Urothelium cell line (cell line): ENCODE results near the gene PPM1A.
A peak's percentile ranks its signal among the peaks of the same experiment; 100 is the strongest.

ENCODE experiments used
- DNase-seq: peaks from one replicate; pipeline ENCODE4 v3.0.0; 2011; ENCODE audit warnings: low spot score, mixed read lengths
- FAIRE-seq: peaks from 2 replicates; lab custom pipeline; 2011; peaks lifted over from hg19 to GRCh38; lab: Jason Lieb, UNC

Gene PPM1A

GRCh38 chr14:60248697-60249318, at the start of gene PPM1A:
Gene PPM1A, plus strand, starts transcription at chr14:60249221. Its CDS starts 33,483 bp downstream, at chr14:60282704.
- peak; percentile 100 for FAIRE-seq
- DNase-seq, result peak; percentile 100

GRCh38 chr14:60199321-60199720, 49.7 kb upstream of the PPM1A start:
- peak; percentile 20 for FAIRE-seq

GRCh38 chr14:60204104-60204842, 44.7 kb upstream of the PPM1A start:
- peak; percentile 77 for FAIRE-seq

More at GRCh38 chr14:60199321-60199720, 49.7 kb upstream of the PPM1A start:
- DNase-seq, result no peak

GRCh38 chr14:60204843-60205774, 43.9 kb upstream of the PPM1A start:
- peak; percentile 87 for FAIRE-seq

More at GRCh38 chr14:60204104-60204842, 44.7 kb upstream of the PPM1A start:
- DNase-seq, result no peak

GRCh38 chr14:60206249-60206670, 42.8 kb upstream of the PPM1A start:
- peak; percentile 40 for FAIRE-seq
- DNase-seq, result no peak

More at GRCh38 chr14:60204843-60205774, 43.9 kb upstream of the PPM1A start:
- no peak for DNase-seq

- no peak for DNase-seq
- no peak for FAIRE-seq
Observed at GRCh38 chr14:60206837-60207533, 42.0 kb upstream of the PPM1A start.

- DNase-seq (no peak), FAIRE-seq (no peak)
Observed at GRCh38 chr14:60210703-60211102, 38.3 kb upstream of the PPM1A start.

GRCh38 chr14:60211153-60211552, 37.9 kb upstream of the PPM1A start:
- no peak for FAIRE-seq

GRCh38 chr14:60212503-60213371, 36.3 kb upstream of the PPM1A start:
- FAIRE-seq, result peak; percentile 9
- DNase-seq, result no peak

More at GRCh38 chr14:60211153-60211552, 37.9 kb upstream of the PPM1A start:
- no peak for DNase-seq

- FAIRE-seq, result peak; percentile 70
Observed at GRCh38 chr14:60214003-60214402, 35.0 kb upstream of the PPM1A start.

GRCh38 chr14:60214415-60215126, 34.5 kb upstream of the PPM1A start:
- no peak for FAIRE-seq
- no peak for DNase-seq

More at GRCh38 chr14:60214003-60214402, 35.0 kb upstream of the PPM1A start:
- DNase-seq, result no peak

- FAIRE-seq (peak; percentile 56), DNase-seq (no peak)
Observed at GRCh38 chr14:60215127-60215444, 33.9 kb upstream of the PPM1A start.

- DNase-seq (no peak), FAIRE-seq (peak; percentile 52)
Observed at GRCh38 chr14:60215520-60216420, 33.3 kb upstream of the PPM1A start.

GRCh38 chr14:60217713-60218112, 31.3 kb upstream of the PPM1A start:
- FAIRE-seq (peak; percentile 17), DNase-seq (no peak)

- FAIRE-seq (no peak), DNase-seq (no peak)
Observed at GRCh38 chr14:60220084-60220483, 28.9 kb upstream of the PPM1A start.

GRCh38 chr14:60220917-60221316, 28.1 kb upstream of the PPM1A start:
- peak; percentile 75 for FAIRE-seq

GRCh38 chr14:60221457-60221856, 27.6 kb upstream of the PPM1A start:
- no peak for FAIRE-seq
- no peak for DNase-seq

More at GRCh38 chr14:60220917-60221316, 28.1 kb upstream of the PPM1A start:
- no peak for DNase-seq

- DNase-seq (no peak), FAIRE-seq (no peak)
Observed at GRCh38 chr14:60222820-60223219, 26.2 kb upstream of the PPM1A start.
